Measurements from ENCODE around the gene UBE2J2.

Gene UBE2J2

DNA sequence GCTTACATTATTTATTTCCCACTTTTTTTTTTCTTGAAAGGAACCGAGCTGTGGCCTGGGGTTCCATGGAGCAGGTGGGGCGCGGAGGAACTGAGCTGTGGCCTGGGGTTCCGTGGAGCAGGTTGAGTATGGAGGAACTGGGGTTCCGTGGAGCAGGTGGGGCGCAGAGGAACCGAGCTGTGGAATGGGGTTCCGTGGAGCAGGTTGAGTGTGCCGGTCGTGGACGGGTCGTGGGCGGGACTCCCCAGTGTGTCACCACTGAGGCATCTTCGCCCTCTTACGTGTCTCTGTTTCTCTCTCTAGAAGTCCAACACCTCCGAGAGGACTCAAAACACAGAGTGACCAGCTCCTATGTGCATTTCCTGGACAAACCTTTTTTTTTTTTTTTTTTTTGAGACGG, 5.4 kb upstream of the UBE2J2 start:
- DNase-seq = no peak

DNA sequence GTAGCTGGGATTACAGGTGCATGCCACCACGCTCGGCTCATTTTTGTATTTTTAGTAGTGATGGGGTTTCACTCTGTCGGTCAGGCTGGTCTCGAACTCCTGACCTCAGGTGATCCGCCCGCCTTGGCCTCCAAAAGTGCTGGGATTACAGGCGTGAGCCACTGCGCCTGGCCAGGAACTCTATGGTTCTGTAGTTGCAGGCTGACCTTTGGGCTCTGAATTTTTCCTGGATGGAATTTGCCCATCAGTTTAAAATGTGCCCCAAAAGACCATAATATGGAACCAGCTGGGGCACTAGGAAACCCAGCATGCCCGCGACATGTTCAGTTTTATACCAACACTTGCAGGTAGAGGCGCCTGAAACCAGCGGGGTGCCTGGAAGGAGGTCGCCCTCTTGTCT, 5.0 kb upstream of the UBE2J2 start:
- no peak for DNase-seq

DNA sequence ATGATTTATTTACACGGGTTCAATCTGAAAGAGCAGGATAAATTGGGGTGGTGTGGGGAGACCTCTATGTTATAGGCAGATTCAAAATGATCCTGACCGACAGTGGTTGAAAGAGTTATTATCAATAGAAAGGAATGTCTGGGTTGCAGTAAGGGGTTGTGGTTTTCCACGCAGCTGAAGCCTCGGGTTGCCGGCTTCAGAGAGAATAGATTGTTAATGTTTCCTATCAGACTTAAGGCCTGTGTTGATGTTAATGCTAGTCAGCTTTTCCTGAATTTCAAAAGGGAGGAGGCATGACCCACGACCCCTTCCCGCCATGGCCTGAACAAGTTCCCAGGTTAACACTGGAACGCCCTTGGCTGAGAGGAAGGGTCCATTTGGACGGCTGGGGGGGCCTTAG, 2.2 kb upstream of the UBE2J2 start:
- DNase-seq = no peak

DNA sequence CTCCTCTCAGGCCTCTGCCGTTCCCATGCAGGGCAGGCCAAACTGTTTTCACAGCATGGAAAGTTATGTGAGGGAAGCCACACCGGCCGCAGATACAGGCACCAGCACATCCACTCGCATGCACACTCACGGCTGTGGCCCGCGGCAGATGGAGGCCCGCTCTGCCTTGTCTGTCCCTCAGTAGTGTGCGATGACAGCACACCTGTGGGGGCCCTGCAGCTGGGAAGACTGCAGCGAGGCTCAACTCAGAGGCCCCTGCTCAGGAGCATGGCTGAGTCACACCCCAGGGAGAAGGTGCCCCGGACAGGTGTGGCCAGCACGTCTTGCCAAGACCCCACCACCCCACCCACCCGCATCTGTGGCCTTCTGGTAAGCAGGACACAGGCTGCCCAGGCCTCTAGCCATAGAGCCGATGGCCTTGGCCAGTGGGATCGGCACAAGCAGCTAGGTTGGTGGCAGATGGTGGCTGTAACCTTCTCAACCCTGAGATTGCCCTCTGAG, 1.3 kb upstream of the UBE2J2 start:
- no peak for DNase-seq

DNA sequence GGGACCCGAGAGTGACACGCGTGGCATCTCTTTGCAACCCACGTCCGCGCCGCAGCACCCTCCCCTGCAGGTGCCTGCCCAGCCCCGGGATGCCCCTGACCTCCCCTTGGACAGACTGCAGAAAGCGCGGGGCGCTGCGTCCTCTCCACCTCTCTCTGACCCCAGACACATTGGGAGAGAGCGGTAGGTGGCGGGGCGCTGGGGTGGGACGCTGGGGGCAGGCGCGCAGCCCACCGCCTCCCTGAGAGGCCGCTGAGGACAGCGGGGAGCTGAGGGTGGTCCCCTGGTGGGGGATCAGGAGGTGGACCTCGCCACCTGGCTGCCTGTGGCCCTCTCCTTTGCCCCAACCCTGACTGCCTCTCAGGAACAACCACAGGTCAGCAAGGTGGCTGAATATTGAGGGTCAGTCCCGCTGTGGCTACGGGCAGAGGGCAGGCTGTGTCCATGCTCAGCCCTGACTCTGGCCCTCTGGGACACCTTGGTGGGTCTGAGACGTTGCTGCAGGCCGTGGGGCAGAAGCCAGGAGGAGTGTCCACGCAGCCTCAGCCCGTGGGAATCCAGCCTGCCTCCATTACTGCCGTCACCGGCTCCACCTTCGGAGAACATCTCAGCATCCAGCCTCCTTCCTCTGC, 761 bp upstream of the UBE2J2 start:
- no peak for DNase-seq

DNA sequence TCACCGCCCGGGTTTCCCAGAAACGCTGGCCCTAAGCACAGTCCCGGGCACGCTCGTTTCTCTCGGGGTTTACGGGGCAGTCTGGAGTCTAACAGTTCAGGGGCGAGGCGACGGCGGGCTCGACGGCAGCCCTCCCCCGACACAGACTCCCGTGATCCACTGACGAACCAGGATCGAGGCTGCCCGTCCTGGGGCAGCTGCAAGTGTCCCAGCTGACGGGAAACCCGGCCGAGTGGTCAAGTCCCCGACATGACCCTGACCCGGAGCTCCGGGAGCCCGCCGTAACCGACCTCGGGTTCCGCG, 494 bp downstream of the UBE2J2 start:
- no peak for DNase-seq

DNA sequence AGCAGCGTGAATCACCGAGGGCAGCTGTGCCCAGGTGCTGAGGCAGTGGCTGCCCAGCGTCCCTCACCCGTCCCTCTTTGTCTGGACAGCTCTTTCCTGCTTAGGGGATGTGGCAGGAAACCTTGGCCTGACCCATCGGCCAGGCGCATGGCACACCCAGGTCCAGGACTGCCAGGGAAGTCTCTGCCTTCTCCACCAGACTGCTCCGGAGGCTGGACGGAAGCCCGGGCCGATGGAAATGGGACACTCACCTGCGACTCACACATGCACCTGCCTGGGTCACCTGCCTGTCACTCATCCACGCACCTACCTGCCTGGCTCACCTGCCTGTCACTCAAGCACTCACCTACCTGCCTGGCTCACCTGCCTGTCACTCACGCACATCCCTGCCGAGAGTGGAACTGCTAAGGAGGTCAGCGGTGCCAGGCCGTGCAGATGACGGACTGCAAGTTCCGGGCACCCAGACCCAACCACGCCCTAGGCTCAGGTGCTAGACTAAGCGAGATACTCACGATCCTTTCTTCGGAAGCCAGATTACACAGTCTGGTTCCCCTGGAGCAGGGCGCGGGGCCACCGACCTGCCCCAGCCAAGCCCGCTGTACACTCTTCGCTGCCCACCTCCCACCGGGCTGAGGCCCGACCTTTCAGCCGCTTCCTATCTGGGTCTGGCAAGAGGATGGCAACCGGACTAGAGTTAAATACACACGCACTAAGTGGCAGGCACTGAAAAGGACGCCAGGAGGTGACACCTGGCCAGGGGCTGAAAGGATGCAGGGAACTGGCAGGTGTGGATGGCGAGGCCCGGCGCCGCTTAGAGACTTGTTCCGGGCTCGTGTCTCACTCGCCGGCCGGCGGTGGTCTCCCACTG, 1.1 kb downstream of the UBE2J2 start:
- DNase-seq = no peak

DNA sequence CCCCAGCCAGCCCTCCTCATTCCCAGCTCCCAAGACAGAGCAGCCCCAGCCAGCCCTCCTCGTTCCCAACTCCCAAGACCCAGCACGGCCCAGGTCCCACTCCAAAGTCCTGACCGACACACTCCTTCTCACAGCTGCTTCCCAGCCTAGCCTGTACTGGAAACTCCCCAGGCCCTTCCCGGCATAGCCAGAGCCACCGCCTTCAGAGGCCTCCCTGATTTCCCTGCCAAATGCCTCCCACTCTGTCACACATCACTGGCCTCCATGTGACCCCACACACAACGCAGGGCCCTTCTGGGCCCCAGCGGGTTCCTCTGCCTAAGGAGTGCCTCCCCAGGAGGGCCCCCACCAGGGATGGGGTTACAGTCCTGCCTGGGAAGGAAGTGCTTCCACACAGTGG, 2.8 kb downstream of the UBE2J2 start:
- DNase-seq = no peak

DNA sequence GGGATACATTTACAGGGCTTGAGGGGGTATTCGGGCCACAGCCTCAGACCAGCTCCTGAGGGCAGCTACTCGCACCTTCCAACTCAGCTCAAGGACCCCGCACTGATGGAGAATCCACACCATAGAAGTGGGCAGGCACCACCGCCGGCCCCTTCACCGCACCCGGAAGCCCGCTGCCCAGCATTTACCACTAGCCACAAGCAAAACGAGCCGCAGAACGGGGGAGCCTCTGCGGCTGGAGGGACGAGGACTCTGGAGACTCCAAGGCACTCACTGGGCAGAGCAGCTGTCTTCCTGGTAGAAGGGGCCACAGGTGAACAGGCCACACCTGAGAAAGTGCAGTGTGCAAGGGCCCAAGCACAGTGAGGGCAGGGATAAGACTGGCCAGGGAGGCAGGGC, 5.4 kb downstream of the UBE2J2 start:
- no peak for DNase-seq

DNA sequence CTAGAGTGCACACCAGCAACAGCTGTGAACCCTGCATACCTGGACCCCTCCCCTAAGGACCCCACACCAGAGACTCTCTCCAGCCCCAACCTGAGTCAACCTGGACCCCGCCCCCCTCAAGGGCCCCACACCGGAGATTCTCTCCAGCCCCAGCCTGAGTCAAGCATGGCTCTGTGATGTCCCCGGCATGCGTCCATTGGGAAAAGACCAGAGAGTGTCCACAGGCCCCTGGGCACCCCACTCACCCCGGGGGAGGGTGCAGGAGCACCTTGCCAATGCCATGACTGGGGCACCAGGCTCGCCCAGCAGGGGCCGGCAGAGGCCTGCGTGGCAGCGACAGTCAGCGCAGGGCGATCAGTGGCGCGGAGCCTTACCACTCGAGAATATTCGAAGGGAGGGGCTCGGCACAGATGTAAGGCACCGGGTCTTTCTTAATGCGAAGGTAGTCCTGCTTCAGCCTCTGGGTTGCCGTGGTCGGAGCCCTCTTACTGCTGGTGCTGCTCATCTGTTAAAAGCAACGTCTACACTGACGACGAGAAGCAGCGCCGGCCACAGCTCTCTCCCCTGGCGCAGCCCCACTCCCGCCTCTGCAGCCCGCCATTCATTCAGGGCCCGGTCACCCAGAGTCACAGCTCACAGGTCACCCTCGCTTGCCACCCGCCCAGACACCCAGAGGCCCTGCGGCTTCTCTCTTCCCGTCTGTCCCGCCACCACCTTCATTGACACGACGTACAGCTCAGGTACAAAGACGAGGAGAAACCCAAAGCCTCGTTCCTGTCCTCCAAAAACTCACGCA, 6.0 kb downstream of the UBE2J2 start:
- no peak for DNase-seq

DNA sequence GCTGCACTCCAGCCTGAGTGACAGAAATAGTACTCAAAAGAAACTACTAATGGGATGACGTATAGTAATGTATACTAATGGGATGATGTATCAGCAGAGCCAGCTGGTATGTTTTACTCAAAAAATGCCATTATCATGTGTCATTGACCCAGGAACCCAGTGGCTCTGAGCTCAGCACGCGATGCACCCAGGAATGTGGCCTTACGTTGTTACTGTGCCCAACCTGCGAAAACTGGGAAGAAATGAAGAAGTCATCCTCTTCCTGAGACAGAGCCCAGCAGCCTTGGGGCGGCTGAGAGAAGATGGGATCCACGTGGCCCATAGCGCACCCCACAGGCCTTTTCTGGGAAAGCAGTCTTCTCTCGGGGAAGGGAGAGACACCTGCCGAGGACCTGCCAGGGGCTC, 8.8 kb downstream of the UBE2J2 start:
- peak in 1 of 2 experiments; percentile 35 for DNase-seq

DNA sequence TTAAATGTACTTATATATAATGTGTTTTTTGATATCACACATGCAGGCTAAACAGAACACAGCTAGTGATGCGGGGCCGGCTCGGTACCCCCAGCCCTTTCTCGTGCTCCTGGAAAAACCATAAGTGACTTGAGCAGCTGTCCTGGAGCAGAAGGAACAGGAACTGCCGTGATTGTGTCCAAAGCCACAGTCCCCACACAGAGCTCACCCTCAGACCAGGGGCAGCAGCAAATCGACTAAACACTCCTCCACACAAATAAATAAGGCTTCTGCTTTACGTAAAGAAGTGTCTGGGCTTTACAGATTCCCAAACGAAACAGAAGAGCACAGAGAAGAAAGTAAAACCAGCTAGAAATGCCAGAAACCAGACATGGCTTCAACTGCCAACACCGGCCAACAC, 9.6 kb downstream of the UBE2J2 start:
- DNase-seq = no peak

DNA sequence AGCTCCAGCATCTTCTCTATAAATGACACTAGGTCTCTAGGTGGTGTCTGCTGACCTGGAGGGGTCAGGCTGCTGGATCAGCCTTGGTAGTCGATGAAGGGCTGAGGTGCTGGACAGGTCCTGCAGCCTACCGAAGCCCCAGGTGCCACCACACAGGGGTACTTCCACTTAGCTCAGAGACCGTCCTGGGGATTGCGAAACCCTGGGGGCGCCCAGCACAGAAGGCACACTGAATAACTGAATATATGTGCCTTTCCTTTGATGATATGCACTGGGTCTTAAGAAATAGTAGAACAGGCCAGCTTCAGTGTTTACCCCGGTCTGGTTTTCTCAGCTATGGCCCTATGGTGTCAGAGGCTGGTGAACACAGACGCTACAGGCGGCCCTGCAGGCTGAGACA, 10.9 kb downstream of the UBE2J2 start:
- DNase-seq = no peak

DNA sequence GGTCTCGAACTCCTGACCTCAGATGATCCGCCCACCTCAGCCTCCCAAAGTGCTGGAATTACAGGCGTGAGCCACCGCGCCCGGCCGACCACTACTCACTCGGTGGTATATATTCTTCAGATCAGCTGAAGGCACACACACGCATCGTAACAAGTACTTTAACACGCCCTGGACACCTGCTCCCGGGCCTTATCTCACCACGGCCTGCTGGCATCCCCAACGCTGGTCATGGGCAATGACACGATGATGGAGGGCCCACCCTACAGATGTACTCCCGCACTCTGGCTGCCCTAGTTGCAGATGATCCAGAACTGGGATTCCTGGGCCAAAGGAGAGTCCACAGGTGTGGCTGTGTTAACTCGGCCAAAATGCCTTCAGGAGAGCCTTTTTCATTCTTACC, 11.6 kb downstream of the UBE2J2 start:
- DNase-seq = no peak

DNA sequence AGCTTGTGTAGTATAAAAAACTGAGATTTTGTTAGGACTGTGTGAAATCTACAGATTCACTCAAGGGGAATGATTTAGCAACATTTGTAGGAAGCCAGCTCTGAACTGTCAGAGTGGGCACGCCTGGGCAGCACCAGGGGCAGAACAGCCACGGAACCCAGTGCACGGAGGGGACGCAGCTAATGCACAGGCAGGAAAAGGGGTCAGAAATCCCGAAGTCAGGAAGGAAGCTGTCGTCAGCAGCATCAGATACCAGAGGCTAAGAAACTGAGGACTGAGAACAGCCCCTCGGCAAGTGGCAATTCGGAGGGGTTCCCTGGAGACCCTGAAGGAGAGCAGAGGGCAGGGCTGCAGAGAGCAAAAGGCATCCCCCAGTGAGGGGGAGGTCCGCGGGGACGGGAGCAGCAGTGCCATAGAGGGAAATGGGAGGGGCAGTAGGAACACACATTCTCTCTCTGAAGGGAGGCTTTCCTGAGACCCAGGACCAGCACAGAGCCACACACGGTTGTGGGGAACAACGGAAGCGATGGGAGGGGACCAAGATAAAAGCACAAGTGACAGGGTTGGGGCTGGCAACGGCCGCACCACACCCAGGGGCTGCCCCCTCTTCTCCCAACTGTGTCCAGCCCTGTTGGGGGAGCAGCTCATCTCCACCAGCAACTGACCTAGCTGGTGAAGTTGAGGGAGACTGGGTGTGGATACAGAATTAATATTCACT, 12.7 kb downstream of the UBE2J2 start:
- DNase-seq = no peak

DNA sequence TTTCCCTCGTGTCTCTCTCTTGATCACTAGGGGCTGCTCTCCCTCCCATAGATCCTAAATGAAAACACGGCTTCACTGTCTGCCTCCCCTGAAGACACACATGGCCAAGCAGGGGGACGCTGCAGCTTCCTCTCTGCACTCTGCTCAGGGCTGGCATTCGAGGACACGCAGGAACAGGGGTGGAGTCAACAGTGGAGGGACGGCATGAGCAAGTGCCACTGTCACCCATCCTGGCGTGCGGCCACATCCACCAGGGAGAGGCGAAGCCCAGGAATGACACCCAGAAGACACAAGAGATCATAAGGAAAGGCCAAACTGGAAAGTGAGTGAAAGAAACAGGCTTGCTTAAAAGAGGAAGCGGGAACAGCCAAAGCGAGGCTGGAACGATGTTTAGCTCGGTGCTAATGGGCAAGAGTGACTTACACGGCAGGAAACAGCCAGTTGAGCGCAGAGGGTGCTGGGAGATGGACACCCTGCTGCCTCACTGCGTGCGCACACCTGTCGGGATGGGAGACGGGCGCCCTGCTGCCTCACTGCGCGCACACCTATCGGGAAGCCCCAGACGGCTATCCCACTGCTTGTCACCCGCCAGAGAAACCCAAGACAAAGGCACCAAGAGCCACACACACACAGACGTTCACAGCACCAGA, 13.6 kb downstream of the UBE2J2 start:
- DNase-seq = no peak

DNA sequence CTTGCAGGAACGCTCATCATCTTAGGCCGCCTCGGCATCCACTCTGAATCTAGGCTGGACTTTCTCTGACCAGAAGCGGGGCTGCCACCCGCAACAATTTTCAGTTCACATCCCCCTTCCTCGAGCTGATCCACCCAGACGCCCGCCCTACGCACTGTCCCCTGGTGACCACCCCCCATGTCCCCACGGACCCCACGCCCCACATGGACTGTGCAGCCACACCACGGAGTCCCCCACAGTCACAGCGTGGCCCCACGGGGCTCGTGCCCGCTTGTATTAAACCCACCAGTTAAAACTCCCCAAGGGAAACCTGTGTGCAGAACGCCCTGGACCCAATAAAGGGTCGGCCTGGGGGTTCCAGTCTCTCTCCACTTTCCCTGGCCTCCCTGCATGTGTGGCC, 14.1 kb downstream of the UBE2J2 start:
- no peak for DNase-seq

DNA sequence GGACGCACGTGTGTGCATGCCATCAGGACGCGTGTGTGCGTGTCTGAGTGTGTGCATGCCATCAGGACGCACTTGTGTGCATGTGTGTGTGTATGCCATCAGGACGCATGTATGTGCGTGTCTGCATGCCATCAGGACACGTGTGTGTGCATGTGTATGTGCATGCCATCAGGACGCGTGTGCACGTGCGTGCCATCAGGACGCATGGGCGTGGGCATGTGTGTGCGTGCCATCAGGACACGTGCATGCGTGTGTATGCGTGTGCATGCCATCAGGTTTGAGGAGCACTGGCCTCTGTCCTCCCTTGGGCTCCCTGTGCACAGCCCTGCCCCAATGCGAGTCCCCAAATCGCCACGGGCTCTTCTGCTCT, 14.6 kb downstream of the UBE2J2 start:
- DNase-seq = no peak

DNA sequence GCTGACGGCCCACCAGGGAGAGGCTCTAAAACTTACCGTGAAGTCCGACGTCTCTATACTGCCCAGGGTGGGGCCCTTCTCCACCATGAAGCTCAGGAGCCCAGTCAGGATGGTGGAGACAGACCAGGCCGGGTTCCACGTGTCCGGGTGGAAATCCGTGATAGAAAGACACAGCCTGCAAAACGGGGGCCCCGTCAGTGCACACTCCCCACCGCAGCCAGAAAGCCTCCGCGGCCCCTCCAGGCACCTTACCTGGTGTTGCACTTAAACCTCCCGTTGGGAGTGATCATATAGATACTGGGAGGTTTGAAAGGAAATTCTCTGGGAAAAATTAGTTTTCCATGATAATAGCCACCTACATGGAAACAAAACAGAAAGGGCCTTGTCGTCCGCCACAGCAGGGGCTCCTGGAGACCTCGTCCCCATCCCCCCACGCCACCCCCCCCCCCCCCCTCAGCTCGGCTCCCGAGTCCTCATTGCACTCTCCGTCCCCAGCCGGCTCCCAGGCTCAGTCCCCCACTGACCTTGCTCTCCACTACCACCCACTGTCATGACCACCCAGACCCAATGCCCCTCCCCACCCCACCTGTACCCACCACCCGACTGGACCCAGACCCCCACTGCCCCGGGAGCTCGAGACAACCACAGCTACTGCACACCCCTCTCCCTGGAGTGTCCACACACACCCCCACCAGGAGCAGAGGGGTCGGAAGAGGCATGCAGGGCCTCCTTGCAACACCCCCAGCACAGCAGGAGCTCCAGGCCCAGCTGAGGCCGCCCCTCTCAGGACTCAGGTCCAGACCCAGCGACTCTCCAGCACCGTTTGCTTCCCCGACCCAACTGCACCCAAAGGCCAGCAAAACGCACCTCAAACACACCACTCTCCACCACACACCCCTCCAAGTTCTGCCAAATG, 16.4 kb downstream of the UBE2J2 start:
- DNase-seq = no peak

DNA sequence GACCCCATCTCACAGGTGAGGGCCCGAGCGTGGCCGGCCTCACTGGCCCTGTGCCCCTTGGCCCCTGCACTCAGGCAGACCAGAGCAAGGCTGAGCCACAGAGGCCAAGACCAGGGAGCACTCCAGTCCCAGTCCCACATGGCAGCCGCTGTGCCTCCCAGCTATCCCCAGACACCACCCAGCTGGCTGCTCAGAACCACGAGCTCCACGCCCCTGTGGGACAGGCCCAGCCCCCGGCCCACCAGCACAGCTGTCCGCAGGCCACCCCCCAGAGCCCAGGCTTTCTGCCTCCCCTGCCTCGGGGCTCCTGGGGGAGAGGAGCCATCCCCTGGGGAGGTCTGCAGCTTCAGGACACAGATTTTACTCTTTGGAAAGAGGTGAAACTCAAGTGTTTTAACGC, 18.0 kb downstream of the UBE2J2 start:
- no peak for DNase-seq

DNA sequence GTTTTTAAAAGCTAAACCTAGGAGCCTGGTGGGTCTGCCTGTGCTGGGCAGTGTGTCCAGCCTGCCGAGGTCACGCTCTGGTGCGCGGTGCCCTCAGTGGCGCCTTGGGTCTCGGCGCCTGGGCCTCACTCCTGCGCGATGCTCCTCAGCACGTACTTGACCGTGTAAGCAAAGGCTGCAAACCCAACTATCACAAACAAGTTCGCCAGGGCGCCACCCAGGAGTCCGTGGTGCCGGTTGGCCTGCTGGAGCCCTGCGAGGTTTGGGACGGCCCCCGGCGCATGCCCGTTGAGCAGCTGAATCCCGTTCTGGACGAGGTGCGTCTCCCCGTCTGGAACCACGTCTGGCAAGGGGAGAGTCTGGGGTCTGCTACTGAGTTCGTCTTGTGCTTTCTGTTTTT, 18.6 kb downstream of the UBE2J2 start:
- DNase-seq = no peak

DNA sequence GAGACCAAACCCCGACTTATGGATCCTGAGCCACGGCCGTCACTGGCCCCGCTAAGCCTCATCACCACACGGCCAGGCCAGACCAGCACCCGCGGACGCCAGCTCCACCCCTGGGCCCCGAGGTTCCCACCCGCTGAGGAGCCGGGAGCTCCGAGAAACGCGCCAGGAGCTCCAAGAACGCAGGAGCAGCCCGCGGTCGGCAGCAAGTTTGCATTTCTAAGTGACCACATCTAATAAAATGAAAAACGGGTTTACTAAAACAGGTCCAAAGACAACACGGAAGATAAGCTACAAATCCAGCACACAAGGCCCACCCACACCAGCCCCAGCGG, 19.0 kb downstream of the UBE2J2 start:
- DNase-seq = no peak

All from activated CD4-positive, alpha-beta T cell treated with anti-CD3 and anti-CD28 coated beads, Interleukin-2, amount 50 U/mL, for 48 hours (primary cell).